Neural progenitor cell (in vitro differentiated cells): ENCODE results near the gene BABAM1. TPM values are rescaled to one million over a fixed set of nuclear protein-coding genes. Genes with fewer than 3 reads are reported as not detected.

ENCODE experiments used
- DNase-seq: peaks from one replicate; pipeline ENCODE4 v3.0.0-alpha.2; 2016; ENCODE audit warnings: low spot score
- H2AFZ ChIP-seq: fragments of 200-600 bp; sonication (generic); replicated peaks from 2 replicates; pipeline ENCODE4 v1.6.1; 2016; ENCODE audit warnings: antibody characterized with exemption
- H3F3A ChIP-seq: fragments of 200-600 bp; sonication (generic); 2 replicates; pipeline ENCODE4 v1.6.1; 2016; ENCODE audit warnings: antibody characterized with exemption, low read depth
- H3K27ac ChIP-seq: fragments of 200-600 bp; sonication (generic); 2 replicates; pipeline ENCODE4 v1.5.1; 2016; ENCODE audit warnings: mild to moderate bottlenecking
- H3K27me3 ChIP-seq: fragments of 200-600 bp; sonication (generic); 2 replicates; pipeline ENCODE4 v1.6.1; 2016; ENCODE audit warnings: mild to moderate bottlenecking, moderate library complexity
- H3K36me3 ChIP-seq: fragments of 200-600 bp; sonication (generic); 2 replicates; pipeline ENCODE4 v1.5.1; 2016
- H3K4me1 ChIP-seq: fragments of 200-600 bp; sonication (generic); 2 replicates; pipeline ENCODE4 v1.6.1; 2016; ENCODE audit warnings: mixed run types
- H3K4me2 ChIP-seq: fragments of 200-600 bp; sonication (generic); 2 replicates; pipeline ENCODE4 v1.6.1; 2016
- H3K4me3 ChIP-seq: fragments of 200-600 bp; sonication (generic); 2 replicates; pipeline ENCODE4 v1.5.1; 2016
- H3K79me2 ChIP-seq: fragments of 200-600 bp; sonication (generic); 2 replicates; pipeline ENCODE4 v1.6.1; 2016; ENCODE audit warnings: low read depth
- H3K9ac ChIP-seq: fragments of 200-600 bp; sonication (generic); 2 replicates; pipeline ENCODE4 v1.6.1; 2016
- H3K9me3 ChIP-seq: fragments of 200-600 bp; sonication (generic); 2 replicates; pipeline ENCODE4 v1.5.1; 2016; ENCODE audit warnings: low read depth
- H4K20me1 ChIP-seq: fragments of 200-600 bp; sonication (generic); 2 replicates; pipeline ENCODE4 v1.6.1; 2016; ENCODE audit warnings: low read depth
- H3K27ac Mint-ChIP-seq: 3 replicates; pipeline ENCODE4 v1.8.0; 2021; ENCODE audit warnings: mixed read lengths
- H3K27me3 Mint-ChIP-seq: 2 replicates; pipeline ENCODE4 v1.8.0; 2022; ENCODE audit warnings: low read depth, mild to moderate bottlenecking, inconsistent platforms, moderate library complexity, mixed read lengths; ENCODE audit not compliant: insufficient read depth
- H3K36me3 Mint-ChIP-seq: 3 replicates; pipeline ENCODE4 v1.8.0; 2021; ENCODE audit warnings: mixed read lengths
- H3K4me1 Mint-ChIP-seq: 3 replicates; pipeline ENCODE4 v1.8.0; 2021; ENCODE audit warnings: mixed read lengths
- H3K4me3 Mint-ChIP-seq: 3 replicates; pipeline ENCODE4 v1.8.0; 2021; ENCODE audit warnings: mild to moderate bottlenecking, moderate library complexity, mixed read lengths
- H3K9me3 Mint-ChIP-seq: 3 replicates; pipeline ENCODE4 v1.8.0; 2020; ENCODE audit warnings: mixed read lengths
- CTCF ChIP-seq: fragments of 200-600 bp; sonication (generic); IDR thresholded peaks from 2 replicates; pipeline ENCODE4 v1.5.1; 2017; ENCODE audit warnings: antibody characterized with exemption, mild to moderate bottlenecking
- EZH2 ChIP-seq: fragments of 200-600 bp; sonication (generic); IDR thresholded peaks from 2 replicates; pipeline ENCODE4 v1.6.1; 2017; ENCODE audit warnings: antibody characterized with exemption, mild to moderate bottlenecking, moderate library complexity
- EZH2phosphoT487 ChIP-seq: fragments of 200-600 bp; sonication (generic); IDR thresholded peaks from 2 replicates; pipeline ENCODE4 v1.6.1; 2017; ENCODE audit warnings: antibody characterized with exemption
- total RNA-seq: library from RNA; depleted of rRNA; stranded (reverse); fragments of >200 nt; gene quantifications from 2 replicates; pipeline ENCODE4 v1.2.3, GENCODE V29; 2015; ENCODE audit warnings: low replicate concordance

The BABAM1 gene
- total RNA-seq, 1 donor from 2014 or later: 89.8 TPM

GRCh38 chr19:17243211-17243829, 23.9 kb upstream of the BABAM1 start:
- no peaks in the 10 kb centered on the region for H3K9me3 ChIP-seq
- no peak overlapping the region for H3K9ac ChIP-seq
- H3K4me3 ChIP-seq: peak overlapping the region; percentile 84
- Mint-ChIP-seq H3K36me3 (peaks cover 1% of the 10 kb centered on the region), H3K9me3 (peaks cover 2% of the 10 kb centered on the region), H3K4me1 (peaks cover 48% of the 10 kb centered on the region), H3K27ac (no peak overlapping the region), H3K4me3 (peak overlapping the region; percentile 96), H3K27me3 (peaks cover 10% of the 10 kb centered on the region)
- H3F3A ChIP-seq: peaks cover 38% of the 10 kb centered on the region
- H3K79me2 ChIP-seq: peaks cover 49% of the 10 kb centered on the region
- H3K4me1 ChIP-seq: peaks cover 24% of the 10 kb centered on the region
- H3K36me3 ChIP-seq: no peaks in the 10 kb centered on the region
- TF ChIP-seq EZH2 (no peak), CTCF (no peak), EZH2phosphoT487 (no peak)
- no peak for DNase-seq
- no peak overlapping the region for H3K27ac ChIP-seq
- peak overlapping the region; percentile 91 for H3K4me2 ChIP-seq
- no peak overlapping the region for H2AFZ ChIP-seq
- no peaks in the 10 kb centered on the region for H3K27me3 ChIP-seq
- peaks cover 49% of the 10 kb centered on the region for H4K20me1 ChIP-seq

GRCh38 chr19:17243830-17244617, 23.2 kb upstream of the BABAM1 start:
- Mint-ChIP-seq H3K9me3 (peaks cover 2% of the 10 kb centered on the region), H3K27me3 (peaks cover 10% of the 10 kb centered on the region), H3K27ac (peak overlapping the region; percentile 90), H3K36me3 (no peaks in the 10 kb centered on the region), H3K4me3 (peak overlapping the region; percentile 96), H3K4me1 (peaks cover 56% of the 10 kb centered on the region)
- Histone ChIP-seq H3K27ac (no peak overlapping the region), H3K36me3 (no peaks in the 10 kb centered on the region), H3K9me3 (no peaks in the 10 kb centered on the region), H3K79me2 (peaks cover 49% of the 10 kb centered on the region), H3K4me3 (peak overlapping the region; percentile 84), H3K4me1 (peaks cover 30% of the 10 kb centered on the region), H3K4me2 (peak overlapping the region; percentile 91), H3F3A (peaks cover 43% of the 10 kb centered on the region), H3K27me3 (no peaks in the 10 kb centered on the region), H4K20me1 (peaks cover 49% of the 10 kb centered on the region), H3K9ac (no peak overlapping the region), H2AFZ (no peak overlapping the region)
- peak; percentile 76 for DNase-seq
- TF ChIP-seq EZH2phosphoT487: no peak

GRCh38 chr19:17244618-17245534, 22.4 kb upstream of the BABAM1 start:
- no peak for TF ChIP-seq EZH2
- TF ChIP-seq CTCF: no peak
- TF ChIP-seq EZH2phosphoT487: no peak
- Histone ChIP-seq H3K27ac (no peak overlapping the region), H3K4me2 (peak overlapping the region; percentile 91), H3K9me3 (no peaks in the 10 kb centered on the region), H3K79me2 (peaks cover 49% of the 10 kb centered on the region), H3K27me3 (no peaks in the 10 kb centered on the region), H3F3A (peaks cover 43% of the 10 kb centered on the region), H3K4me1 (peaks cover 30% of the 10 kb centered on the region), H3K4me3 (peak overlapping the region; percentile 84), H3K9ac (no peak overlapping the region), H2AFZ (no peak overlapping the region), H3K36me3 (no peaks in the 10 kb centered on the region), H4K20me1 (peaks cover 46% of the 10 kb centered on the region)
- H3K27me3 Mint-ChIP-seq: peaks cover 13% of the 10 kb centered on the region
- H3K9me3 Mint-ChIP-seq: peaks cover 2% of the 10 kb centered on the region
- H3K27ac Mint-ChIP-seq: peak overlapping the region; percentile 90
- H3K4me1 Mint-ChIP-seq: peaks cover 63% of the 10 kb centered on the region
- peak overlapping the region; percentile 96 for H3K4me3 Mint-ChIP-seq
- H3K36me3 Mint-ChIP-seq: no peaks in the 10 kb centered on the region
- peak; percentile 50 for DNase-seq
